Measurements from ENCODE around the gene APOBEC4.

DNA sequence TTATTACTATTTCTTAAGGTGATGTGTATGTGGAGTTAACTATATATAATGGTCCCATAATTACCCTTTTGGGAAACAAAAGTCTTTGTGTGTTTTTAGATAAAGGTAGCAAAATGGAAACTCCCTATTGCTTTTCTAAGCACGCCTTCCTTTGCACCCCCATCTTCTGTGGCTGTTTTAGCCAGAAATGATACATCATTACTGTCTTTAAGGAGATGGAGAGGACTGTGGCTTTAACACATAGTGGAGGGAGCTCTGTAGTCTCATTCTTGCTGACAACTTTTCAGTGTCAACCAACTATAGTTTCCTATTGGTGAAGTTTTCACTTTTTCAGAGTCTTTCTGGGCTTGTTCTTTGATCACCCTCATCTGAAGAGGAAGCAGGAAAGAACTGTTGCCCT, 1.0 kb downstream of the APOBEC4 start:
- TF ChIP-seq, protein P1, sequence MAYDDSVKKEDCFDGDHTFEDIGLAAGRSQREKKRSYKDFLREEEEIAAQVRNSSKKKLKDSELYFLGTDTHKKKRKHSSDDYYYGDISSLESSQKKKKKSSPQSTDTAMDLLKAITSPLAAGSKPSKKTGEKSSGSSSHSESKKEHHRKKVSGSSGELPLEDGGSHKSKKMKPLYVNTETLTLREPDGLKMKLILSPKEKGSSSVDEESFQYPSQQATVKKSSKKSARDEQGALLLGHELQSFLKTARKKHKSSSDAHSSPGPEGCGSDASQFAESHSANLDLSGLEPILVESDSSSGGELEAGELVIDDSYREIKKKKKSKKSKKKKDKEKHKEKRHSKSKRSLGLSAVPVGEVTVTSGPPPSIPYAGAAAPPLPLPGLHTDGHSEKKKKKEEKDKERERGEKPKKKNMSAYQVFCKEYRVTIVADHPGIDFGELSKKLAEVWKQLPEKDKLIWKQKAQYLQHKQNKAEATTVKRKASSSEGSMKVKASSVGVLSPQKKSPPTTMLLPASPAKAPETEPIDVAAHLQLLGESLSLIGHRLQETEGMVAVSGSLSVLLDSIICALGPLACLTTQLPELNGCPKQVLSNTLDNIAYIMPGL (CRISPR knock-in tag; IDR thresholded peaks at IDR 0.05; ENCODE audit: borderline replicate concordance in 1 of 2, low read depth in 1 of 2) = no peak
- no peak for TF ChIP-seq SATB2 (CRISPR knock-in tag; IDR thresholded peaks at IDR 0.05)
- TF ChIP-seq SUZ12 (IDR thresholded peaks at IDR 0.05; ENCODE audit: low read depth, low read length) = no peak
- TF ChIP-seq FOXA1 (IDR thresholded peaks at IDR 0.05) = no peak
- no peak for TF ChIP-seq FOXA1 (CRISPR knock-in tag; IDR thresholded peaks at IDR 0.05)
- TF ChIP-seq ZMAT3 (CRISPR knock-in tag; conservative IDR thresholded peaks at IDR 0.05) = no peak
- no peak for TF ChIP-seq GLI4 (CRISPR knock-in tag; IDR thresholded peaks at IDR 0.05; ENCODE audit: borderline replicate concordance)
- no peak for TF ChIP-seq CREM (IDR thresholded peaks at IDR 0.05)
- TF ChIP-seq CREM (CRISPR knock-in tag; IDR thresholded peaks at IDR 0.05) = no peak
- TF ChIP-seq CEBPB (IDR thresholded peaks at IDR 0.05; ENCODE audit: borderline replicate concordance, low read depth, low read length) = no peak
- TF ChIP-seq, protein P2, sequence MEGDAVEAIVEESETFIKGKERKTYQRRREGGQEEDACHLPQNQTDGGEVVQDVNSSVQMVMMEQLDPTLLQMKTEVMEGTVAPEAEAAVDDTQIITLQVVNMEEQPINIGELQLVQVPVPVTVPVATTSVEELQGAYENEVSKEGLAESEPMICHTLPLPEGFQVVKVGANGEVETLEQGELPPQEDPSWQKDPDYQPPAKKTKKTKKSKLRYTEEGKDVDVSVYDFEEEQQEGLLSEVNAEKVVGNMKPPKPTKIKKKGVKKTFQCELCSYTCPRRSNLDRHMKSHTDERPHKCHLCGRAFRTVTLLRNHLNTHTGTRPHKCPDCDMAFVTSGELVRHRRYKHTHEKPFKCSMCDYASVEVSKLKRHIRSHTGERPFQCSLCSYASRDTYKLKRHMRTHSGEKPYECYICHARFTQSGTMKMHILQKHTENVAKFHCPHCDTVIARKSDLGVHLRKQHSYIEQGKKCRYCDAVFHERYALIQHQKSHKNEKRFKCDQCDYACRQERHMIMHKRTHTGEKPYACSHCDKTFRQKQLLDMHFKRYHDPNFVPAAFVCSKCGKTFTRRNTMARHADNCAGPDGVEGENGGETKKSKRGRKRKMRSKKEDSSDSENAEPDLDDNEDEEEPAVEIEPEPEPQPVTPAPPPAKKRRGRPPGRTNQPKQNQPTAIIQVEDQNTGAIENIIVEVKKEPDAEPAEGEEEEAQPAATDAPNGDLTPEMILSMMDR (CRISPR knock-in tag; IDR thresholded peaks at IDR 0.05) = no peak
- TF ChIP-seq, protein P3, sequence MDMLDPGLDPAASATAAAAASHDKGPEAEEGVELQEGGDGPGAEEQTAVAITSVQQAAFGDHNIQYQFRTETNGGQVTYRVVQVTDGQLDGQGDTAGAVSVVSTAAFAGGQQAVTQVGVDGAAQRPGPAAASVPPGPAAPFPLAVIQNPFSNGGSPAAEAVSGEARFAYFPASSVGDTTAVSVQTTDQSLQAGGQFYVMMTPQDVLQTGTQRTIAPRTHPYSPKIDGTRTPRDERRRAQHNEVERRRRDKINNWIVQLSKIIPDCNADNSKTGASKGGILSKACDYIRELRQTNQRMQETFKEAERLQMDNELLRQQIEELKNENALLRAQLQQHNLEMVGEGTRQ (IDR thresholded peaks at IDR 0.05; ENCODE audit: low read depth, low read length) = no peak
- TF ChIP-seq, protein P3 (CRISPR knock-in tag; IDR thresholded peaks at IDR 0.05; ENCODE audit: borderline replicate concordance) = no peak
- TF ChIP-seq ZNF3 (CRISPR knock-in tag; IDR thresholded peaks at IDR 0.05) = no peak
- TF ChIP-seq, protein P4, sequence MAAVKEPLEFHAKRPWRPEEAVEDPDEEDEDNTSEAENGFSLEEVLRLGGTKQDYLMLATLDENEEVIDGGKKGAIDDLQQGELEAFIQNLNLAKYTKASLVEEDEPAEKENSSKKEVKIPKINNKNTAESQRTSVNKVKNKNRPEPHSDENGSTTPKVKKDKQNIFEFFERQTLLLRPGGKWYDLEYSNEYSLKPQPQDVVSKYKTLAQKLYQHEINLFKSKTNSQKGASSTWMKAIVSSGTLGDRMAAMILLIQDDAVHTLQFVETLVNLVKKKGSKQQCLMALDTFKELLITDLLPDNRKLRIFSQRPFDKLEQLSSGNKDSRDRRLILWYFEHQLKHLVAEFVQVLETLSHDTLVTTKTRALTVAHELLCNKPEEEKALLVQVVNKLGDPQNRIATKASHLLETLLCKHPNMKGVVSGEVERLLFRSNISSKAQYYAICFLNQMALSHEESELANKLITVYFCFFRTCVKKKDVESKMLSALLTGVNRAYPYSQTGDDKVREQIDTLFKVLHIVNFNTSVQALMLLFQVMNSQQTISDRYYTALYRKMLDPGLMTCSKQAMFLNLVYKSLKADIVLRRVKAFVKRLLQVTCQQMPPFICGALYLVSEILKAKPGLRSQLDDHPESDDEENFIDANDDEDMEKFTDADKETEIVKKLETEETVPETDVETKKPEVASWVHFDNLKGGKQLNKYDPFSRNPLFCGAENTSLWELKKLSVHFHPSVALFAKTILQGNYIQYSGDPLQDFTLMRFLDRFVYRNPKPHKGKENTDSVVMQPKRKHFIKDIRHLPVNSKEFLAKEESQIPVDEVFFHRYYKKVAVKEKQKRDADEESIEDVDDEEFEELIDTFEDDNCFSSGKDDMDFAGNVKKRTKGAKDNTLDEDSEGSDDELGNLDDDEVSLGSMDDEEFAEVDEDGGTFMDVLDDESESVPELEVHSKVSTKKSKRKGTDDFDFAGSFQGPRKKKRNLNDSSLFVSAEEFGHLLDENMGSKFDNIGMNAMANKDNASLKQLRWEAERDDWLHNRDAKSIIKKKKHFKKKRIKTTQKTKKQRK (IDR thresholded peaks at IDR 0.05; ENCODE audit: low read length) = no peak
